Keratinocyte (primary cell): ENCODE measurements around the gene LRRIQ4.

Experiments used
- EZH2 ChIP-seq: IDR thresholded peaks from one replicate; pipeline ENCODE4 v1.6.1; 2012; ENCODE audit warnings: inconsistent platforms, mild to moderate bottlenecking, low read length, moderate library complexity
- TF ChIP-seq, protein P1 (sequence below), 3 experiments: IDR thresholded peaks in 1 of 3; conservative IDR thresholded peaks in 1 of 3; optimal IDR thresholded peaks in 1 of 3; 2 replicates in 2 of 3; 3 replicates in 1 of 3; pipeline versions ENCODE3 to v1.5.1; 2011; ENCODE audit warnings: low read length in 3 of 3, mild to moderate bottlenecking in 3 of 3, moderate library complexity in 2 of 3, control low read depth in 1 of 3, inconsistent platforms in 1 of 3; ENCODE audit not compliant: insufficient read depth in 2 of 3; ENCODE audit errors: extremely low read depth in 1 of 3

DNA sequence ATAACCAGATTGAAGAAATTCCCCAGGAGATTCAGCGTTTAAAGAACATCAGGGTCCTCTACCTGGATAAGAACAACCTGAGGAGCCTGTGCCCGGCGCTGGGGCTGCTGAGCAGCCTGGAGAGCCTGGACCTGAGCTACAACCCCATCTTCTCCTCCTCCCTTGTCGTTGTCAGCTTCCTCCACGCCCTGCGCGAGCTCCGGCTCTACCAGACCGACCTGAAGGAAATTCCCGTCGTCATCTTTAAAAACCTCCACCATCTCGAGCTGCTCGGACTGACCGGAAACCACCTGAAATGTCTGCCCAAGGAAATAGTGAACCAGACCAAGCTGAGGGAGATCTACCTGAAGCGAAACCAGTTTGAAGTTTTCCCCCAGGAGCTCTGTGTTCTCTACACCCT is 9.4 kb downstream of the LRRIQ4 start:
- TF ChIP-seq, protein P1, sequence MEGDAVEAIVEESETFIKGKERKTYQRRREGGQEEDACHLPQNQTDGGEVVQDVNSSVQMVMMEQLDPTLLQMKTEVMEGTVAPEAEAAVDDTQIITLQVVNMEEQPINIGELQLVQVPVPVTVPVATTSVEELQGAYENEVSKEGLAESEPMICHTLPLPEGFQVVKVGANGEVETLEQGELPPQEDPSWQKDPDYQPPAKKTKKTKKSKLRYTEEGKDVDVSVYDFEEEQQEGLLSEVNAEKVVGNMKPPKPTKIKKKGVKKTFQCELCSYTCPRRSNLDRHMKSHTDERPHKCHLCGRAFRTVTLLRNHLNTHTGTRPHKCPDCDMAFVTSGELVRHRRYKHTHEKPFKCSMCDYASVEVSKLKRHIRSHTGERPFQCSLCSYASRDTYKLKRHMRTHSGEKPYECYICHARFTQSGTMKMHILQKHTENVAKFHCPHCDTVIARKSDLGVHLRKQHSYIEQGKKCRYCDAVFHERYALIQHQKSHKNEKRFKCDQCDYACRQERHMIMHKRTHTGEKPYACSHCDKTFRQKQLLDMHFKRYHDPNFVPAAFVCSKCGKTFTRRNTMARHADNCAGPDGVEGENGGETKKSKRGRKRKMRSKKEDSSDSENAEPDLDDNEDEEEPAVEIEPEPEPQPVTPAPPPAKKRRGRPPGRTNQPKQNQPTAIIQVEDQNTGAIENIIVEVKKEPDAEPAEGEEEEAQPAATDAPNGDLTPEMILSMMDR (optimal IDR thresholded peaks at IDR 0.05 in 1 of 3, IDR thresholded peaks at IDR 0.05 in 1 of 3, conservative IDR thresholded peaks at IDR 0.05 in 1 of 3; ENCODE audit: extremely low read depth in 1 of 3, insufficient read depth in 2 of 3, low read length in 3 of 3): no peak
- TF ChIP-seq EZH2: no peak
